Urothelium cell line (cell line): Measurements from ENCODE around the gene ZNRD2.
"Not testable (repeated sequence)": the region's sequence is repeated elsewhere in the genome, so short reads cannot be mapped to it uniquely, and the experiment has no call there.

ENCODE experiments used
- DNase-seq: peaks from one replicate; pipeline ENCODE4 v3.0.0; 2011; ENCODE audit warnings: low spot score, mixed read lengths
- FAIRE-seq: peaks from 2 replicates; lab custom pipeline; 2011; peaks lifted over from hg19 to GRCh38; lab: Jason Lieb, UNC

Gene ZNRD2, protein sequence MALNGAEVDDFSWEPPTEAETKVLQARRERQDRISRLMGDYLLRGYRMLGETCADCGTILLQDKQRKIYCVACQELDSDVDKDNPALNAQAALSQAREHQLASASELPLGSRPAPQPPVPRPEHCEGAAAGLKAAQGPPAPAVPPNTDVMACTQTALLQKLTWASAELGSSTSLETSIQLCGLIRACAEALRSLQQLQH

DNA sequence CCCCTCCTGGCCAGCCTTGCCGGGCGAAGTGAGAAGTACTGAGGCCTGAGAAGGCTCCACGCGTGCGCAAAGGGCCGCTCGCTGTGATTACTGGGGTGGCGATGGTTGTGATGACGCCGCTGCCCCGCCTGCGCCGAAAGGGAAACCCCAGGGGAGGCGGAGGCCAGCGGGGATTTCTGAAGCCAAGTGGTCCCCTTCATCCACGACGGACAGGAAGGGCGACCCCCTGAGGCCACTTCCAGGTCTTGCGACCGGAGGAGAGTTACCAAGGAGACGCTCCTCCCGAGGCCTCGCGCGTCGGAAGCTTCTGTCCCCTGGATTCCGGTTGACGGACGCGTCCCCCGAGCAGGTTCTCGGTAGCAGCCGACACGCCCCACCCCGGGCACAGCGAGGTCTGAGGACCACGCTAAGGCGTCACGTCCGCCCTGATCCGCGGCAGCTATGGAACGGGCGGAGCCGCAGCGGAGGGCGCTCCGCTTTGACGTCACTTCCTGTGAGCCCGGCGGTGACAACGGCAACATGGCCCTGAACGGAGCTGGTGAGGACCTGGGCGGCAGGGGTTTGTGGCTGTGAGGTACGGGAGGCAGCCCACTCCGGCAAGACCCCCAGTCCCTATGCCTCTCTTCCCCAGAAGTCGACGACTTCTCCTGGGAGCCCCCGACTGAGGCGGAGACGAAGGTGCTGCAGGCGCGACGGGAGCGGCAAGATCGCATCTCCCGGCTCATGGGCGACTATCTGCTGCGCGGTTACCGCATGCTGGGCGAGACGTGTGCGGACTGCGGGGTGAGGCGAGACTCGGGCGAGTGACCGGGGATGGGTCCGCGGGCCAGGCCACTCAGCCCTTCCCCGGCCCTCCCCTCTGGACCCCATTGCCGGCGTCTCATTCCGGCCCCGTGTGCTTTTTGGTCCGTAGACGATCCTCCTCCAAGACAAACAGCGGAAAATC lies at the start of gene ZNRD2:
Gene ZNRD2 (plus strand): TSS at position 505 of the 946 bp plus-strand sequence. CDS start 15 bp downstream, at position 520.
- DNase-seq (peak; percentile 97), FAIRE-seq (peak; percentile 94)

DNA sequence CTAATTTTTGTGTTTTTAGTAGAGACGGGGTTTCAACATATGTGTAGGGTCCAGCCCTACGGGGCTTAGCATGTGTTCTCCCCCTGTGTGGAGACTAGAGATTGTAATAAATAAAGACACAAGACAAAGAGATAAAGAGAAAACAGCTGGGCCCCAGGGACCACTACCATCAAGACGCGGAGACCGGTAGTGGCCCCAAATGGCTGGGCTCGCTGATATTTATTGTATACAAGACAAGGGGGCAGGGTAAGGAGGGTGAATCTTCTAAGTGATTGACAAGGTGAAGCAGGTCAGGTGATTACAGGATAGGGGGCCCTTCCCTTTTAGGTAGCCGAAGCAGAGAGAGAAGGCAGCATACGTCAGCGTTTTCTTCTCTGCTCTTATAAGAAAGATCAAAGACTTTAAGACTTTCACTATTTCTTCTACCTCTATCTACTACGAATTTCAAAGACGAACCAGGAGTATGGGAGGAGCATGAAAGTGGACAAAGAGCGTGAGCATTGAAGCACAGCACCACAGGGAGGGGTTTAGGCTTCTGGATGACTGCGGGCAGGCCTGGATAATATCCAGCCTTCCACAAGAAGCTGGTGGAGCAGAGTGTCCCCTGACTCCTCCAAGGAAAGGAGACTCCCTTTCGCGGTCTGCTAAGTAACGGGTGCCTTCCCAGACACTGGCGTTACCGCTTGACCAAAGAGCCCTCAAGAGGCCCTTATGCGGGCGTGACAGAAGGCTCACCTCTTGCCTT lies 48.3 kb upstream of the ZNRD2 start:
- FAIRE-seq, DNase-seq: not testable (repeated sequence)

DNA sequence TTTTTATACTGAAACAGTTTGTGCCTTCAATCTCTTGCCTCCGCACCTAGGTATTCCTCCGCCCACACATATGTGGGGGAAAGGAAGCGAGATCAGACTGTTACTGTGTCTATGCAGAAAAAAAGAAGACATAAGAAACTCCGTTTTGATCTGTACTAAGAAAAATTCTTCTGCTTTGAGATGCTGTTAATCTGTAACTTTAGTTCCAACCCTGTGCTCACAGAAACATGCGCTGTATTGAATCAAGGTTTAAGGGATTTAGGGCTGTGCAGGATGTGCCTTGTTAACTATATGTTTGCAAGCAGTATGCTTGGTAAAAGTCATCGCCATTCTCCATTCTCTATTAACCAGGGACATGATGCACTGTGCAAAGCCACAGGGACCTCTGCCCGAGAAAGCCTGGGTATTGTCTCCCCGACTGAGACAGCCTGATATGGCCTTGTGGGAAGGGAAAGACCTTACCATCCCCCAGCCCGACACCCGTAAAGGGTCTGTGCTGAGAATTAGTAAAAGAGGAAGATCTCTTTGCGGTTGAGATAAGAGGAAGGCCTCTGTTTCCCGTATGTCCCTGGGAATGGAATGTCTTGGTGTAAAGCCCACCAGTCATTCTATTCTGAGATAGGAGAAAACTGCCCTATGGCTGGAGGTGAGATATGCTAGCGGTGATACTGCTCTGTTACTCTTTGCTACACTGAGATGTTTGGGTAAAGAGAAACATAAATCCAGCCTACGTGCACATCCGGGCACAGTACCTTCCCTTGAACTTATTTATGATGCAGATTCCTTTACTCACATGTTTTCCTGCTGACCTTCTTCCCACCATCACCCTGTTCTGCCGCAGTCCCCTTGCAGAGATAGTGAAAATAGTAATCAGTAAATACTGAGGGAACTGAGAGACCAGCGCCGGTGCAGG lies 47.3 kb upstream of the ZNRD2 start:
- FAIRE-seq, DNase-seq: not testable (repeated sequence)

DNA sequence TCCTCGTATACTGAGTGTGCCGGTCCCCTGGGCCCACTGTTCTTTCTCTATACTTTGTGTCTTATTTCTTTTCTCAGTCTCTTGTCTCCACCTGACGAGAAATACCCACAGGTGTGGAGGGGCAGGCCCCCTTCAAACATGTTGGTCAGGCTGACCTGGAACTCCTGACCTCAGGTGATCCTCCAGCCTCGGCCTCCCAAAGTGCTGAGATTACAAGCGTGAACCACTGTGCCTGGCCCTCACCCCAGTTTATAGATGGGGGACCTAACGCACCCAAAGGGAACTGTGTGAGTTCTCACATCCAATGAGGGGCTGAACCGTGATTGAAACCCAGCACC lies 46.7 kb upstream of the ZNRD2 start:
- FAIRE-seq, DNase-seq: not testable (repeated sequence)

DNA sequence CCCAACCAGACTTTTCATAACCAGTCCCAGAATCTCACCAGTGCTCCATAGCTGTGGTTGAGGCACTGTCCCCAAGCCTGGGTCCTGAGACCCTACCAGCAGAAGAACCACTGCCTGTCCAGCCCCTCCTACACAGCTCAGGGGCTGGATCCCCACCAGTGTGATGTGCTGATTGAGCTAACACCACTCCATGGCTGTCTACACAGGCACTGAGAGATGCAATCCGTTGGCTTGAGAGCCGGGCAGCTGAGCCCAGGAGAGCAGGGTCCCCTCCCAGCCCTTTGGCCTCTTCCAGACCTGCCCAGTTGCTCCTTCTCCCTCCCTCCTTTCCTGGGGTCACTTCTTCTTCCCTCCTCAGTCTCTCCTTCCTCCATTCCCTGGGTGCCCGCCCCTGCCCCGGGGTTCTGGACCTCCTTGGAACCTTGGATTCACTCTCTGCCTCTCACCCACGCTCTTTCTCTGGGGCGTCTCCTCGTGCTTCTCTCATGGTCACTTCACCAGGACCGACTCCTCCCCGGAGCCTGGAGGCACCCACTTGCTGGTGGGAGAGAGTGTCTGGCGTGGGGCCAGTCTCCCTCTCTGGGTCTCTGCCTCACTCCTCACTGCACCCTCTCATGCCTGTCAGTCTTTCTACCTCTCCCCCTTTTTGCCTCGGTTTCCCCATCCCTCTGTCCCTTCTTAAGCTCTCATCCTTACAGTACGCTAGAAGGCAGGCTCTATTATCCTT lies 46.1 kb upstream of the ZNRD2 start:
- FAIRE-seq, result no peak
- no peak for DNase-seq

DNA sequence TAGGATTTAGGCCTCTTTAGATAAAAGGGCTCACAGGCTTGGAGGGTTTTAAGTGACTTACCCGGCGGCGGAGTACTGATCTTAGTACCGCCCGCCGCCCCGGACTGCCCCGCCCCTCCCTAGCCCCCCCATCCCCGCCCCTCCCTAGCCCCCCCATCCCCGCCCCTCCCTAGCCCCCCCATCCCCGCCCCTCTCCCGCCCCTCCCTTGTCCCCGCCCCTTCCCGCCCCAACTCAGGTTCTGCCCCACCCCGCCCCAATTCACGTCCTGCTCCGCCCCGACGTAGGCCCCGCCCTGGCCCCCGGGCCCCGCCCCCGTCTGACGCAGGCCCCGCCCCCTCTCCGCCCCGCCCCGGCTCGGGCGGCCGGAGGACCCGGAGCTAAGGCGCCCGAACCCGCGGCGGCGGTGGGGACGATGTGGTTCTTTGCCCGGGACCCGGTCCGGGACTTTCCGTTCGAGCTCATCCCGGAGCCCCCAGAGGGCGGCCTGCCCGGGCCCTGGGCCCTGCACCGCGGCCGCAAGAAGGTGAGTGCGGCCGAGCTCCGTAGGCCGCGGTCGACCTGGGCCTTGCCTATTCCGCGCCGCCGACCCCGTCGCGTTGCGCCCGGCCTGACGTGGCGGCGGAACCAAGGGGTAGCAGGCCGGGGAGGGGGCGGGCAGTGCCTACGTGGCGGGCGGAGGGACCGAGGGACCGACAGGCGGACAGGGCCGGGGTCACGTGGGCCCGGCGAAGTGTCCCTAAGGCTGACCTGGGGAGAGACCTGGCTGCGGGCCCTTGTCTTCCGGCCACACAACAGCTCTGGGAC lies 45.3 kb upstream of the ZNRD2 start, which contains the start of gene SCYL1:
Gene SCYL1 (plus strand): TSS at position 343 of the 805 bp plus-strand sequence. CDS start 71 bp downstream, at position 414.
- FAIRE-seq (no peak), DNase-seq (peak; percentile 92)

DNA sequence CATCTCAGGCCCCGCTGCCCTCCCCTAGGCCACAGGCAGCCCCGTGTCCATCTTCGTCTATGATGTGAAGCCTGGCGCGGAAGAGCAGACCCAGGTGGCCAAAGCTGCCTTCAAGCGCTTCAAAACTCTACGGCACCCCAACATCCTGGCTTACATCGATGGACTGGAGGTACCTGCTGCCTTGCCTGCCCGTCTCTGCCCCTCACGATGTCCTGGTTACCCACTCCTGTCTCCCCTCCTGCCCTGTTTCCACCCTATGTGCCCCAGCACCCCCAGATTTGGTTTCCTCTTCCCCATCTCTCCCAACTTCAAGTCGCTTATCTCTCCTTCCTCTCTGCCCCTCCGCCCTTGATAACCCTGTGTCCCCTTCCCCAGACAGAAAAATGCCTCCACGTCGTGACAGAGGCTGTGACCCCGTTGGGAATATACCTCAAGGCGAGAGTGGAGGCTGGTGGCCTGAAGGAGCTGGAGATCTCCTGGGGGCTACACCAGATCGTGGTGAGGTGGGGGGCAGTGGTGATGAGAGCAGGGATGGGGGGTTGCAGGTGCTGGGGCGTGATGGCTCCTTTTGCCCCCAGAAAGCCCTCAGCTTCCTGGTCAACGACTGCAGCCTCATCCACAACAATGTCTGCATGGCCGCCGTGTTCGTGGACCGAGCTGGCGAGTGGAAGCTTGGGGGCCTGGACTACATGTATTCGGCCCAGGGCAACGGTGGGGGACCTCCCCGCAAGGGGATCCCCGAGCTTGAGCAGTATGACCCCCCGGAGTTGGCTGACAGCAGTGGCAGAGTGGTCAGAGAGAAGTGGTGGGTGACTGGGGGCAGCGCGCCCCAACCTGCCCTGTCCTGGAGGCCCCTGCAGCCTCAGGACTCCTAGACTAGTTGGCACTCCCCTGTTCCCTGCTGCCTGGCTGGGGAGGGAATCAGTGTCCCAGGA lies 44.5 kb upstream of the ZNRD2 start:
- DNase-seq (no peak), FAIRE-seq (no peak)

DNA sequence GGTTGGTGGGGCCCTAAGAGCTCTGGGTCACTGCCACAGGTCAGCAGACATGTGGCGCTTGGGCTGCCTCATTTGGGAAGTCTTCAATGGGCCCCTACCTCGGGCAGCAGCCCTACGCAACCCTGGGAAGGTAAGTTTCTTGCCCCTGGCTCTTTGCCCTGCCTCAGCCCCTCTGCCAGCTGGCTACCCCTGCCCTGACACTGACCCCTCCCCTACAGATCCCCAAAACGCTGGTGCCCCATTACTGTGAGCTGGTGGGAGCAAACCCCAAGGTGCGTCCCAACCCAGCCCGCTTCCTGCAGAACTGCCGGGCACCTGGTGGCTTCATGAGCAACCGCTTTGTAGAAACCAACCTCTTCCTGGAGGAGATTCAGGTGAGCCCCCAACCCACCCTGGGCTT lies 43.5 kb upstream of the ZNRD2 start:
- no peak for FAIRE-seq
- no peak for DNase-seq

DNA sequence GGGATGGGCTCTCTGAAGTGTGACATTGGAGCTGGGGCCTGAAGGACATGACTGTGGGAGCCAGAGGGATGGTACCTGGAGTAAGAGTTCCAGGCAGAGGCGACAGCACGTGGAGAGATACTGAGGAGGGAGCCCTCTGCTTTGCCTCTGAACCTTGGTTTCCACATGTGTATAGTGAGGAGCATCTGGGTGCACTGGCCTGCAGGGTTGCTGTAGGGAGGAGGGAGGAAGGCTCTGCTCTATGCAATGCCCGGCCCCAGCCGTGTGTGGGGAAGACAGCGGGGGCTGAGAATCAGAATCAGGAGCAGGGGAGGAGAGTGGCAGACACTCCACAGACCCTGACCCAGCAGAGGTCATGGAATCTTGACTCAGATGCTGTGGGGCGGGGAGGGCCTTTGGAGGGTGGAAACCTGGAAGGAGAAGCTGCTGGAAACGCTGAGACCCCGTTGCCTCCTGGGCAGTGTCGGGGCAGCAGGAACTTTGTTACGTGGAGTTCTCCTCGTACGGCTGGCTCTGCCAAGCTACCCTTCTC lies 41.4 kb upstream of the ZNRD2 start:
- FAIRE-seq, result no peak
- DNase-seq, result no peak

DNA sequence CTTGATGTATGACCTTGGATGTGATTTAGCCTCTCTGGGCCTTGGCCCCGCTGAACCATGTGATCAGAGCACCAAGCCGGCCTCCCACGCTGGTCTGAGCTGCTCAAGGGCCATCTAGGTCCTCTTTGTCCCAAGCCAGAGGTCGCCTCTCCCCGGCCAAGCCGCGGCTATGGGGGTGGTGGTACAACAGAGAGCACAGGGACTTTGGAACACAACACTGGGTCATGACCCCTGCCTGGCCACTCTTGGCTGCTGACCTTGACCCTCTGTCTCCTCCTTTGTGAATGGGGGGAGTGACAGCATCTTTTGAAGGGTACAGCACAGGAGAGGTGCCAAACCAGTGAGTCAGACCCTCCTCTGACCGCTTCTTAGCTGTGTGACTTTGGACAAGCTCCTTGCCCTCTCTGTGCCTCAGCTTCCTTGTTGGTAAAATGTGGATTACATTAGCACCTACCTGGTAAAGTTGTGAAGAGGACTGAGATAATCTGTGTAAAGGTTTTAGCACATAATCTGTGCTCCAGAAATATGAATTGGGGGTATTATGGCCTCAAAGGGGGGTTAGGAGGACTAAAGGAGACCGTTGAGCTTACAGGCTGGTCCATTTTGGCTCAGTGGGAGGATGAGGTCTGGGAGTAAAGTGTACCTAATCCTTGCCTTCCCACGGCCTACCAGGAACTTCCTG lies 40.7 kb upstream of the ZNRD2 start:
- FAIRE-seq, result no peak
- no peak for DNase-seq

DNA sequence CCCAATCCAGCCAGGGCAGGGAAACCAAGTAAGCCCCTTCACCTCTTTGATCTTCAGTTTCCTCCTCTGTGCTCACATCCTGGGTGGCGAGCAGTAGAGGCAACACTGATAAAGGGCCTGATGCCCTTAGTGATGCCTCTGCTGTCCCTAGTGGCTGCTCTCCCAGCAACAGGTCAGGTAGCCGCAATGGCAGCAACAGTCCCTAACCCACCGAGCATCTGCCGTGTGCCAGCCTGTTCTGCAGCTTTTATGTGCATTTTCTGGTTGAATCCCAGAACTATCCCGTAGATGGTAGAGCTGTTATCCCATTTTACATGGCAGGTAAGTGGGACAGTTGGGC lies 40.1 kb upstream of the ZNRD2 start:
- DNase-seq, result no peak
- FAIRE-seq, result no peak

DNA sequence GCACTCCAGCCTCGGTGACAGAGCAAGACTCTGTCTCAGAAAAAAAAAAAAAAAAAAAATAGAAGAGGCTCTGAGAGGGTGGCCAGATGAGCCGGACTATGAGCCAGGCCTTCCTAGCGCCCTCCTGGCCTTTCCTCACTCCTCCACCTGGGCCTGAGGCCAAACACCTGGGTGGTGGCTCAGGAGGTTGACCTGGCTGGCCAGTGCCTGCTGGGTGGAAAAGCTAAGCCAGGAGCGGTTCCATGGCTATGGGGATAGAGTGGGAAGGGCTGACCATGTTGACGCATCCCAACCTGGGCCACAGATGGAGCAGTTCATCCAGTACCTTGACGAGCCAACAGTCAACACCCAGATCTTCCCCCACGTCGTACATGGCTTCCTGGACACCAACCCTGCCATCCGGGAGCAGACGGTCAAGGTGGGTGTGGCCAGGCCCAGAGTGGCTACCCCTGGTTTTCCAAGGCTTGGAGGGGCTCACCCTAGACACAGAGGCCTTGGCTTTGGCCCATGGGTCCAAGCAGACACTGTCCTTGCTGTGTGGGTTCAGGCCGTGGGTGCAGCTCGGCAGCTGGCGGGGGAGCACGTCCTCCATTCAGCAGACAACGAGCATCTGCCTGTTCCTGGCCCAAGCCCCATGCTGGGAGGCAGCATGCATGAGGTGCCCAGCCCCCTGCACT lies 37.8 kb upstream of the ZNRD2 start:
- FAIRE-seq, result peak; percentile 23
- DNase-seq, result no peak

DNA sequence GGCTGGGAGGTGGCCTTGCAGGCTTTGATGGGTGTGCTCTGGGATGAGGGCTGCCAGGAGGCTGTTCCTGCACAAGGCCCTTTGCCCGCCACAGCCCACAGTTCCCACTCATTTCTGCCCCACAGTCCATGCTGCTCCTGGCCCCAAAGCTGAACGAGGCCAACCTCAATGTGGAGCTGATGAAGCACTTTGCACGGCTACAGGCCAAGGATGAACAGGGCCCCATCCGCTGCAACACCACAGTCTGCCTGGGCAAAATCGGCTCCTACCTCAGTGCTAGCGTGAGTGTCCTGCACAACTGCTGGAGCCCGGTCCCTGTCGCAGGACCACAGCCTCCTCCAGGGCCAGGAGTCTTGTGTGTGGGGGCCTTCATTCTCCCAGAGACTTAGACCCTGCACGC lies 35.2 kb upstream of the ZNRD2 start:
- DNase-seq, result no peak
- FAIRE-seq, result no peak

DNA sequence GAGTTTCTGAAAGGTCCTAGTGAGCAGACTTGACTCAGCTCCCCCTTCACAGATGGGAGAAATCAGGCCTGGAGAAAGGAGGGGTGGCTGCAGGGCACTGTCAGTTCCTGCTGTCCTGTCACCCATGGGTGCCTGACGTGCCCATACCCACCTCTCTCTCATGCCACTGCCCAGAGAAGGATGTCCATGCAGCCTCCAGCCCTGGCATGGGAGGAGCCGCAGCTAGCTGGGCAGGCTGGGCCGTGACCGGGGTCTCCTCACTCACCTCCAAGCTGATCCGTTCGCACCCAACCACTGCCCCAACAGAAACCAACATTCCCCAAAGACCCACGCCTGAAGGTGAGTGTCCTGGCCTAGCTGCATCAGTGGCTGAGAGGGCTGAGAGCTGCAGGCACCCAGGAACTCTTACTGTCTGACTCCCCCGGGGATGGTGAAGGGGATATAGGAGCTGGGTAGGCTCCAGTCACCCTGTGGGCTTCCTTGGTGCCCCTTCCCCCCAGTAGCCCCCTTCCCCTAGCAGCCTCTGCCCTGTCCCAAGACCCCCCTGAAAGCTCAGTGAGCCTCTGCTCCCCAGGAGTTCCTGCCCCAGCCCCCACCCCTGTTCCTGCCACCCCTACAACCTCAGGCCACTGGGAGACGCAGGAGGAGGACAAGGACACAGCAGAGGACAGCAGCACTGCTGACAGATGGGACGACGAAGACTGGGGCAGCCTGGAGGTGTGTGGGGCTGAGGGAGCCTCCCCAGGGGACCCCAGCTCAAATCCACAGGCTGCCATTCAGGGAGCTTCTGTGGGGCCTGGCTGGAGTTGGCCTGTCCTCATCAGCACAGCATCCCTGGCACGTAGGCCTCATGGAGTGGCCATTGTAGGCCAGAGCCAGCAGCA lies 33.6 kb upstream of the ZNRD2 start:
- no peak for DNase-seq
- peak; percentile 20 for FAIRE-seq

DNA sequence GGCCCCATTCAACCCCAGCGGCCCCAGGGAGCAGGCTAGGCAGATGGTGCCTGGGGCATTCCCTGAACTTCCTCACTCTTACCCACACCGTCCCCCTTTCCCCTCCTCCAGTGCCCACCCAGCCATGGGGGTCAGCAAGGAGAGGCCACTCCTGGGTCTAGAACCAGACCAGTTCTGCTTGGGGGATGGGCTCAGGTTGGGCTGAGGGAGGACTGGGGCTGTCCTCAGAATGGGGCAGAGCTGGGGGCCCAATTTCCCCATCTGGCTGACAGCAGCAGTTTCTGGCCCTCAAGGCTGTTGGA lies 33.0 kb upstream of the ZNRD2 start:
- FAIRE-seq (no peak), DNase-seq (no peak)
